WTC11 (cell line): ENCODE results near the gene CAB39. TPM values are rescaled to one million over a fixed set of nuclear protein-coding genes. Genes with fewer than 3 reads are reported as not detected.

ENCODE experiments used
- ATAC-seq: fragments of 200-7000 bp; cut with Tn5 transposase; 2 replicates; pipeline ENCODE4 v1.10.0; 2021; ENCODE audit warnings: mild to moderate bottlenecking, moderate library complexity
- CTCF ChIA-PET: fragments of 300-600 bp; sonication (Branson Sonifier 250); formaldehyde crosslinking; loops from one replicate; lab custom pipeline; 2021; ENCODE audit warnings: antibody characterized with exemption; lab: Charles Lee
- POLR2A ChIA-PET: fragments of 350-600 bp; sonication (Branson Sonifier 250); formaldehyde crosslinking; loops from one replicate; lab custom pipeline; 2021; ENCODE audit warnings: antibody characterized with exemption; lab: Charles Lee
- DNase-seq: peaks from one replicate; pipeline ENCODE4 v3.0.0; 2021; ENCODE audit warnings: low spot score
- H3K27ac Mint-ChIP-seq: 2 replicates; pipeline ENCODE4 v1.8.0; 2021; ENCODE audit warnings: mixed read lengths
- H3K27me3 Mint-ChIP-seq: 2 replicates; pipeline ENCODE4 v1.8.0; 2021; ENCODE audit warnings: low read depth, mild to moderate bottlenecking, moderate library complexity, mixed read lengths
- H3K36me3 Mint-ChIP-seq: 2 replicates; pipeline ENCODE4 v1.8.0; 2021; ENCODE audit warnings: mixed read lengths
- H3K4me1 Mint-ChIP-seq: 2 replicates; pipeline ENCODE4 v1.8.0; 2022; ENCODE audit warnings: mixed read lengths
- H3K4me3 Mint-ChIP-seq: 2 replicates; pipeline ENCODE4 v1.8.0; 2021; ENCODE audit warnings: mild to moderate bottlenecking, moderate library complexity, mixed read lengths
- H3K9me3 Mint-ChIP-seq: 2 replicates; pipeline ENCODE4 v1.8.0; 2021; ENCODE audit warnings: mixed read lengths
- EMX1 ChIP-seq: fragments of 250-450 bp; sonication (Bioruptor Pico); IDR thresholded peaks from 2 replicates; pipeline ENCODE4 v1.8.0; 2021; ENCODE audit warnings: mild to moderate bottlenecking
- FOXJ3 ChIP-seq: sonication (generic); formaldehyde crosslinking; IDR thresholded peaks from 2 replicates; pipeline ENCODE4 v1.9.0; 2021; ENCODE audit warnings: missing genetic modification reagents, mild to moderate bottlenecking, borderline replicate concordance
- FOXP1 ChIP-seq: sonication (generic); formaldehyde crosslinking; IDR thresholded peaks from 2 replicates; pipeline ENCODE4 v1.8.0; 2022; ENCODE audit warnings: missing genetic modification reagents, mild to moderate bottlenecking, moderate library complexity, borderline replicate concordance
- IRF2 ChIP-seq: sonication (generic); formaldehyde crosslinking; IDR thresholded peaks from 2 replicates; pipeline ENCODE4 v1.8.0; 2022; ENCODE audit warnings: low read depth, missing genetic modification reagents, borderline replicate concordance
- MXD4 ChIP-seq: fragments of 250-450 bp; sonication (Bioruptor Pico); IDR thresholded peaks from 2 replicates; pipeline ENCODE4 v1.8.0; 2021; ENCODE audit warnings: mild to moderate bottlenecking, moderate library complexity, borderline replicate concordance
- PRRX2 ChIP-seq: fragments of 250-450 bp; sonication (Bioruptor Pico); IDR thresholded peaks from 2 replicates; pipeline ENCODE4 v1.8.0; 2021; ENCODE audit warnings: mild to moderate bottlenecking
- SMAD4 ChIP-seq: sonication (generic); formaldehyde crosslinking; IDR thresholded peaks from 2 replicates; pipeline ENCODE4 v1.8.0; 2022; ENCODE audit warnings: mild to moderate bottlenecking, missing genetic modification reagents
- ZNF219 ChIP-seq: sonication (generic); formaldehyde crosslinking; IDR thresholded peaks from 2 replicates; pipeline ENCODE4 v1.8.0; 2023; ENCODE audit warnings: missing genetic modification reagents, mild to moderate bottlenecking, borderline replicate concordance
- ZNF416 ChIP-seq: fragments of 250-450 bp; sonication (Bioruptor Pico); IDR thresholded peaks from 2 replicates; pipeline ENCODE4 v1.9.0; 2021; ENCODE audit warnings: mild to moderate bottlenecking, inconsistent platforms
- ZNF423 ChIP-seq: fragments of 250-450 bp; sonication (Bioruptor Pico); IDR thresholded peaks from 2 replicates; pipeline ENCODE4 v2.1.2; 2022; ENCODE audit warnings: mild to moderate bottlenecking, moderate library complexity
- total RNA-seq: library from RNA; stranded (reverse); gene quantifications from 3 replicates; pipeline ENCODE4 v1.2.3, GENCODE V29; 2021
- TF ChIP-seq, protein P1 (sequence below): sonication (generic); formaldehyde crosslinking; IDR thresholded peaks from 2 replicates; pipeline ENCODE4 v1.8.1; 2023; ENCODE audit warnings: mild to moderate bottlenecking, missing genetic modification reagents, moderate library complexity
- TF ChIP-seq, protein P2 (sequence below): fragments of 250-450 bp; sonication (Bioruptor Pico); IDR thresholded peaks from 2 replicates; pipeline ENCODE4 v1.9.0; 2021; ENCODE audit warnings: mild to moderate bottlenecking
- TF ChIP-seq, protein P3 (sequence below): sonication (generic); formaldehyde crosslinking; IDR thresholded peaks from 2 replicates; pipeline ENCODE4 v1.8.1; 2022; ENCODE audit warnings: mild to moderate bottlenecking, missing genetic modification reagents, moderate library complexity, borderline replicate concordance
- TF ChIP-seq, protein P4 (sequence below): sonication (generic); formaldehyde crosslinking; IDR thresholded peaks from 2 replicates; pipeline ENCODE4 v1.8.0; 2022; ENCODE audit warnings: mild to moderate bottlenecking, missing genetic modification reagents
- TF ChIP-seq, protein P5 (sequence below): sonication (generic); formaldehyde crosslinking; IDR thresholded peaks from 2 replicates; pipeline ENCODE4 v1.8.1; 2022; ENCODE audit warnings: missing genetic modification reagents, borderline replicate concordance
- TF ChIP-seq, protein P6 (sequence below): sonication (generic); formaldehyde crosslinking; conservative IDR thresholded peaks from 2 replicates; pipeline ENCODE4 v1.8.1; 2023; ENCODE audit warnings: mild to moderate bottlenecking, low read depth, missing genetic modification reagents, moderate library complexity

The CAB39 gene
- total RNA-seq, 1 experiment from 2014 or later = 36.9 TPM

DNA sequence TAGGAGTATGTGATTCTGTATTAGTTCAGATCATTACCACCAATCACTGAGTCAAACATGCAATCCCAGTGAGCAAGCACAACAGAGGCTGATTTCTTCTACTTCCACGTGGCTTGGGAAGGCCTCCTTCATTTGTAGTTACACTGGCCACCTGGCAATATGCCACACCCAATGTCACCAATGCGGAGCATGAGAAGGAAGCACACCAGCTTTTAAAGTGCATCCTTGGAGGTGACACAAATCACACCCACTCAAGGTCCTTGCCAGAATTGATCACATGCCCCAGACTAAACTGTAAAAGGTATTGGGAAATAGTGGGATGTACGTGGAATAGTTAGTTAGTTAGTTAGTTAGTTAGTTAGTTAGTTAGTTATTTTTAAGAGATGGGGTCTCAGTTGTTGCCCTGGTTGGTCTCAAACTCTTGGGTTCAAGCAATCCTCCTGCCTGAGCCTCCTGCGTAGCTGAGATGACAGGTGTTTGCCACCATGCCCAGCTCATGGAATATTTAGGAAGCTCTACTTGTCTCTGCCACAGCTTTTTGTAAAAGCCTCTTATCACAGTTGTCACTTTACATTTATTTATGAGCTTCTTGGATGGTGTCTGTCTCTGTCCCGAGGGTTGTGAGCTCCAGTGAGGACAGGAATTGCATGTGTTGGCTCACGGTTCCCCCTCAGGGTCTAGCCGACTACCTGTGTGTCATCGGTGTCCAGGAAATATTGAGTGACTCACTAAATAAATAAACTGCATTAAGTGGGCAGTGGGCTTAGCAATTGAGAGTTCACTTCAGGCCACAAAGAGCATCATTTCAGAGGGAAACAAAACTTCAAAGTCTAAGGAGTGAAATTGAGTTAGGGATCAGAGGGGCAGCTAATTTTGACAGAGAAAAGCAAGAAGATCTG is 28.1 kb upstream of the CAB39 start:
- peaks cover 4% of the 10 kb centered on the region; the same call in 1 of the 2 replicates for H3K27me3 Mint-ChIP-seq
- peaks cover 4% of the 10 kb centered on the region; the same call in 1 of the 2 replicates for H3K4me1 Mint-ChIP-seq
- no peak for DNase-seq
- H3K4me3 Mint-ChIP-seq = no peak overlapping the region
- ATAC-seq = no peak
- H3K36me3 Mint-ChIP-seq = no peaks in the 10 kb centered on the region
- ChIA-PET POLR2A (interaction anchor here (1.1 kb wide), 1 partner anchor 16 kb away, joined by 3 read pairs; no protein-coding TSS in a partner anchor), CTCF (interaction anchor here (0.8 kb wide), 1 partner anchor 38 kb away, joined by 3 read pairs; no protein-coding TSS in a partner anchor)
- no peak overlapping the region for H3K27ac Mint-ChIP-seq
- peaks cover 3% of the 10 kb centered on the region for H3K9me3 Mint-ChIP-seq
- TF ChIP-seq, protein P1, sequence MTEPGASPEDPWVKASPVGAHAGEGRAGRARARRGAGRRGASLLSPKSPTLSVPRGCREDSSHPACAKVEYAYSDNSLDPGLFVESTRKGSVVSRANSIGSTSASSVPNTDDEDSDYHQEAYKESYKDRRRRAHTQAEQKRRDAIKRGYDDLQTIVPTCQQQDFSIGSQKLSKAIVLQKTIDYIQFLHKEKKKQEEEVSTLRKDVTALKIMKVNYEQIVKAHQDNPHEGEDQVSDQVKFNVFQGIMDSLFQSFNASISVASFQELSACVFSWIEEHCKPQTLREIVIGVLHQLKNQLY (CRISPR knock-in tag) = no peak
- no peak for TF ChIP-seq PRRX2 (CRISPR knock-in tag)
- TF ChIP-seq MXD4 (CRISPR knock-in tag) = no peak
- TF ChIP-seq, protein P2, sequence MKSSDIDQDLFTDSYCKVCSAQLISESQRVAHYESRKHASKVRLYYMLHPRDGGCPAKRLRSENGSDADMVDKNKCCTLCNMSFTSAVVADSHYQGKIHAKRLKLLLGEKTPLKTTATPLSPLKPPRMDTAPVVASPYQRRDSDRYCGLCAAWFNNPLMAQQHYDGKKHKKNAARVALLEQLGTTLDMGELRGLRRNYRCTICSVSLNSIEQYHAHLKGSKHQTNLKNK = no peak
- TF ChIP-seq ZNF423 (CRISPR knock-in tag) = no peak
- TF ChIP-seq EMX1 (CRISPR knock-in tag) = no peak
- no peak for TF ChIP-seq FOXP1
- TF ChIP-seq SMAD4 (CRISPR knock-in tag) = no peak
- TF ChIP-seq, protein P3, sequence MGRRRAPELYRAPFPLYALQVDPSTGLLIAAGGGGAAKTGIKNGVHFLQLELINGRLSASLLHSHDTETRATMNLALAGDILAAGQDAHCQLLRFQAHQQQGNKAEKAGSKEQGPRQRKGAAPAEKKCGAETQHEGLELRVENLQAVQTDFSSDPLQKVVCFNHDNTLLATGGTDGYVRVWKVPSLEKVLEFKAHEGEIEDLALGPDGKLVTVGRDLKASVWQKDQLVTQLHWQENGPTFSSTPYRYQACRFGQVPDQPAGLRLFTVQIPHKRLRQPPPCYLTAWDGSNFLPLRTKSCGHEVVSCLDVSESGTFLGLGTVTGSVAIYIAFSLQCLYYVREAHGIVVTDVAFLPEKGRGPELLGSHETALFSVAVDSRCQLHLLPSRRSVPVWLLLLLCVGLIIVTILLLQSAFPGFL (CRISPR knock-in tag) = no peak
- TF ChIP-seq IRF2 = no peak
- TF ChIP-seq ZNF219 (CRISPR knock-in tag) = no peak
- TF ChIP-seq, protein P4, sequence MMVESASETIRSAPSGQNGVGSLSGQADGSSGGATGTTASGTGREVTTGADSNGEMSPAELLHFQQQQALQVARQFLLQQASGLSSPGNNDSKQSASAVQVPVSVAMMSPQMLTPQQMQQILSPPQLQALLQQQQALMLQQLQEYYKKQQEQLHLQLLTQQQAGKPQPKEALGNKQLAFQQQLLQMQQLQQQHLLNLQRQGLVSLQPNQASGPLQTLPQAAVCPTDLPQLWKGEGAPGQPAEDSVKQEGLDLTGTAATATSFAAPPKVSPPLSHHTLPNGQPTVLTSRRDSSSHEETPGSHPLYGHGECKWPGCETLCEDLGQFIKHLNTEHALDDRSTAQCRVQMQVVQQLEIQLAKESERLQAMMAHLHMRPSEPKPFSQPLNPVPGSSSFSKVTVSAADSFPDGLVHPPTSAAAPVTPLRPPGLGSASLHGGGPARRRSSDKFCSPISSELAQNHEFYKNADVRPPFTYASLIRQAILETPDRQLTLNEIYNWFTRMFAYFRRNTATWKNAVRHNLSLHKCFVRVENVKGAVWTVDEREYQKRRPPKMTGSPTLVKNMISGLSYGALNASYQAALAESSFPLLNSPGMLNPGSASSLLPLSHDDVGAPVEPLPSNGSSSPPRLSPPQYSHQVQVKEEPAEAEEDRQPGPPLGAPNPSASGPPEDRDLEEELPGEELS (CRISPR knock-in tag) = no peak
- TF ChIP-seq, protein P5, sequence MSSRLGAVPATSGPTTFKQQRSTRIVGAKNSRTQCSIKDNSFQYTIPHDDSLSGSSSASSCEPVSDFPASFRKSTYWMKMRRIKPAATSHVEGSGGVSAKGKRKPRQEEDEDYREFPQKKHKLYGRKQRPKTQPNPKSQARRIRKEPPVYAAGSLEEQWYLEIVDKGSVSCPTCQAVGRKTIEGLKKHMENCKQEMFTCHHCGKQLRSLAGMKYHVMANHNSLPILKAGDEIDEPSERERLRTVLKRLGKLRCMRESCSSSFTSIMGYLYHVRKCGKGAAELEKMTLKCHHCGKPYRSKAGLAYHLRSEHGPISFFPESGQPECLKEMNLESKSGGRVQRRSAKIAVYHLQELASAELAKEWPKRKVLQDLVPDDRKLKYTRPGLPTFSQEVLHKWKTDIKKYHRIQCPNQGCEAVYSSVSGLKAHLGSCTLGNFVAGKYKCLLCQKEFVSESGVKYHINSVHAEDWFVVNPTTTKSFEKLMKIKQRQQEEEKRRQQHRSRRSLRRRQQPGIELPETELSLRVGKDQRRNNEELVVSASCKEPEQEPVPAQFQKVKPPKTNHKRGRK (CRISPR knock-in tag) = no peak
- no peak for TF ChIP-seq ZNF416 (CRISPR knock-in tag)
- no peak for TF ChIP-seq FOXJ3 (CRISPR knock-in tag)
- TF ChIP-seq, protein P6, sequence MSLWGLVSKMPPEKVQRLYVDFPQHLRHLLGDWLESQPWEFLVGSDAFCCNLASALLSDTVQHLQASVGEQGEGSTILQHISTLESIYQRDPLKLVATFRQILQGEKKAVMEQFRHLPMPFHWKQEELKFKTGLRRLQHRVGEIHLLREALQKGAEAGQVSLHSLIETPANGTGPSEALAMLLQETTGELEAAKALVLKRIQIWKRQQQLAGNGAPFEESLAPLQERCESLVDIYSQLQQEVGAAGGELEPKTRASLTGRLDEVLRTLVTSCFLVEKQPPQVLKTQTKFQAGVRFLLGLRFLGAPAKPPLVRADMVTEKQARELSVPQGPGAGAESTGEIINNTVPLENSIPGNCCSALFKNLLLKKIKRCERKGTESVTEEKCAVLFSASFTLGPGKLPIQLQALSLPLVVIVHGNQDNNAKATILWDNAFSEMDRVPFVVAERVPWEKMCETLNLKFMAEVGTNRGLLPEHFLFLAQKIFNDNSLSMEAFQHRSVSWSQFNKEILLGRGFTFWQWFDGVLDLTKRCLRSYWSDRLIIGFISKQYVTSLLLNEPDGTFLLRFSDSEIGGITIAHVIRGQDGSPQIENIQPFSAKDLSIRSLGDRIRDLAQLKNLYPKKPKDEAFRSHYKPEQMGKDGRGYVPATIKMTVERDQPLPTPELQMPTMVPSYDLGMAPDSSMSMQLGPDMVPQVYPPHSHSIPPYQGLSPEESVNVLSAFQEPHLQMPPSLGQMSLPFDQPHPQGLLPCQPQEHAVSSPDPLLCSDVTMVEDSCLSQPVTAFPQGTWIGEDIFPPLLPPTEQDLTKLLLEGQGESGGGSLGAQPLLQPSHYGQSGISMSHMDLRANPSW = no peak
- TF ChIP-seq, all 79 proteins: peak for 0
